Gastrocnemius medialis (tissue), 4 donors: ENCODE data around the gene RAB22A. TPM values are rescaled to one million over a fixed set of nuclear protein-coding genes. Genes with fewer than 3 reads are reported as not detected.

Experiments
- ATAC-seq, 2 donors: fragments of 150-250 bp; one replicate each; pipeline ENCODE4 v1.9.1; 2016
- DNase-seq, 2 donors: peaks; one replicate each; pipeline ENCODE4 v3.0.0-alpha.2; 2019
- H3K27ac ChIP-seq, 4 donors: fragments of 200-600 bp; sonication (generic); 1 replicate in 1 of 4; 2 replicates in 3 of 4; pipeline ENCODE4 v1.5.1; 2016 to 2018; ENCODE audit warnings: mild to moderate bottlenecking in 2 of 4, moderate library complexity in 1 of 4
- H3K27me3 ChIP-seq, 3 donors: fragments of 200-600 bp; sonication (generic) in 2 of 3; 1 replicate in 1 of 3; 2 replicates in 2 of 3; pipeline versions ENCODE4 v1.5.1 to v1.6.0; 2016 to 2019; ENCODE audit warnings: mild to moderate bottlenecking in 1 of 3, moderate library complexity in 1 of 3
- H3K36me3 ChIP-seq, 2 donors: fragments of 200-600 bp; sonication (generic) in 1 of 2; one replicate each; pipeline ENCODE4 v1.5.1; 2017 to 2018
- H3K4me1 ChIP-seq, 2 donors: fragments of 200-600 bp; sonication (generic) in 1 of 2; one replicate each; pipeline ENCODE4 v1.5.1; 2016 to 2017; ENCODE audit warnings: mild to moderate bottlenecking in 2 of 2
- H3K4me3 ChIP-seq, 4 donors: fragments of 200-600 bp; sonication (generic) in 3 of 4; 1 replicate in 1 of 4; 2 replicates in 3 of 4; pipeline ENCODE4 v1.5.1; 2016 to 2019; ENCODE audit warnings: mild to moderate bottlenecking in 2 of 4
- H3K9me3 ChIP-seq, 3 donors: fragments of 200-600 bp; sonication (generic) in 2 of 3; 1 replicate in 1 of 3; 2 replicates in 2 of 3; pipeline ENCODE4 v1.5.1; 2016 to 2019
- POLR2A ChIP-seq, 2 donors: fragments of 450-650 bp; IDR thresholded peaks; one replicate each; pipeline ENCODE4 v1.6.1; 2017; ENCODE audit warnings: antibody characterized with exemption in 2 of 2, mild to moderate bottlenecking in 2 of 2, moderate library complexity in 2 of 2
- in situ Hi-C, 4 donors: fragments of 200-750 bp; cut with MboI; loops; one replicate each; pipeline versions ENCODE4 v1.15.0 to v1.8.0; 2017; ENCODE audit warnings: low sequenced_read_pairs in 4 of 4
- intact Hi-C: fragments of 100-400 bp; cut with DNase I; formaldehyde crosslinking; loops from one replicate; pipeline ENCODE4 v1.15.1; 2023; ENCODE audit warnings: low total_unique reads
- total RNA-seq, 4 donors: library from RNA; depleted of rRNA; stranded (reverse); fragments of >200 nt; gene quantifications; one replicate each; pipeline versions ENCODE4 v1.1.0 to v1.2.3, GENCODE V29; 2016
- TF ChIP-seq, protein P1 (sequence below), 5 experiments: fragments of 450-650 bp in 3 of 5; fragments of 200-600 bp in 2 of 5; sonication (generic) in 2 of 5; IDR thresholded peaks in 4 of 5; conservative IDR thresholded peaks in 1 of 5; 1 replicate in 4 of 5; 2 replicates in 1 of 5; pipeline ENCODE4 v1.5.1; 2016 to 2019; ENCODE audit warnings: antibody characterized with exemption in 5 of 5, mild to moderate bottlenecking in 3 of 5, moderate library complexity in 3 of 5

The RAB22A gene
- total RNA-seq, 4 donors from 2014 or later, result 8.0 to 10.9 (median 9.3) TPM

DNA sequence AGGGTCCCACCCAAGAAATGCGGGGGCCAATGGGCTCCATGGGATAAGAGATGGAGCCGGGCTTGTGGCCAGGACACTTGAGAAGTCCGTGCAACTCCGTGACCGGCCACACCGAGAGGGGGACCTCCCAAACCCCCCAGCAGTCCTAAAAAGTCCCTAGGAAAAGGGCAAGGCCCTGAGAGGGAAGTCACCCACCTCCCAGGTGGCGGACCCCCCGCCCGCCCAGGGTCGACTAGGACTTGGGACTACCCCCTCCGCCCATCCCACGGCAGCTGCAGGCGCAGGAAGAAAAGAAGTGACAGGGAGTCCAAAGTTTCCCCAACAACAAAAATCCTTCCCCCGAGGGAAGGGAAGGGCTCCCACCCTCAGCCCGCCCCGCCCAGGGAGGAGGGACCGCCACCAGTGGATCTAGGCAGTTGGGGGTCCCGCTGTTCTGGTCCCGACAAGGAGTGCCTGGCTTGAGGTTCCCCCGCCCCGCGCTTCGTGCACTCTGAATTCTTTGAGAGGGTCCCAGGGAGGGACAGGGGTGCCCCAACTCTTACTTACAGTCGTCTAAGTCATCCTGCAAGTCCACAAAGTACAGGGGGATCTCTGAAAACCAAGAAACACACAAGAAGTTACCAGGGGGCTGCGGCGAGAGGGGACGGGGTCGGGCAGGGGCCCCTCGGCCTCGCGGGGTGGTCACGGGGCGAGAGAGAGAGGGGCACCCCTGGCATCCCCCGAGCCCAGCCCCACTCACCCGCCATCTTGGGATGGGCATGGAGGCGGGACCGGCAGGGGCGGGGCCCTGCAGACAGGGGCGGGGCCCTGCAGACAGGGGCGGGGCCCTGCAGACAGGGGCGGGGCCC, 611 bp upstream of the RAB22A start:
- ATAC-seq, result peak; percentile 69 to 72
- no peak for TF ChIP-seq POLR2A (IDR thresholded peaks at IDR 0.05)
- TF ChIP-seq, protein P1, sequence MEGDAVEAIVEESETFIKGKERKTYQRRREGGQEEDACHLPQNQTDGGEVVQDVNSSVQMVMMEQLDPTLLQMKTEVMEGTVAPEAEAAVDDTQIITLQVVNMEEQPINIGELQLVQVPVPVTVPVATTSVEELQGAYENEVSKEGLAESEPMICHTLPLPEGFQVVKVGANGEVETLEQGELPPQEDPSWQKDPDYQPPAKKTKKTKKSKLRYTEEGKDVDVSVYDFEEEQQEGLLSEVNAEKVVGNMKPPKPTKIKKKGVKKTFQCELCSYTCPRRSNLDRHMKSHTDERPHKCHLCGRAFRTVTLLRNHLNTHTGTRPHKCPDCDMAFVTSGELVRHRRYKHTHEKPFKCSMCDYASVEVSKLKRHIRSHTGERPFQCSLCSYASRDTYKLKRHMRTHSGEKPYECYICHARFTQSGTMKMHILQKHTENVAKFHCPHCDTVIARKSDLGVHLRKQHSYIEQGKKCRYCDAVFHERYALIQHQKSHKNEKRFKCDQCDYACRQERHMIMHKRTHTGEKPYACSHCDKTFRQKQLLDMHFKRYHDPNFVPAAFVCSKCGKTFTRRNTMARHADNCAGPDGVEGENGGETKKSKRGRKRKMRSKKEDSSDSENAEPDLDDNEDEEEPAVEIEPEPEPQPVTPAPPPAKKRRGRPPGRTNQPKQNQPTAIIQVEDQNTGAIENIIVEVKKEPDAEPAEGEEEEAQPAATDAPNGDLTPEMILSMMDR (IDR thresholded peaks at IDR 0.05 in 4 of 5, conservative IDR thresholded peaks at IDR 0.05 in 1 of 5), result no peak
- Histone ChIP-seq H3K4me3 (peak overlapping the region; percentile 63 to 83 (median 68)), H3K36me3 (peaks cover 0 to 12% of the 10 kb centered on the region in 2 donors), H3K4me1 (peaks cover 15 to 16% of the 10 kb centered on the region in 2 donors), H3K27me3 (no peaks in the 10 kb centered on the region), H3K9me3 (no peaks in the 10 kb centered on the region), H3K27ac (peak overlapping the region; percentile 73 to 80 (median 74))
- in situ Hi-C loops, result no loop called here
- peak; percentile 40 to 54 for DNase-seq
- intact Hi-C loops, result loop anchor here (1.0 to 10.0 kb wide), 6 partner anchors 52 to 591 kb away; partner anchors contain the start of genes NPEPL1, STX16 and VAPB

DNA sequence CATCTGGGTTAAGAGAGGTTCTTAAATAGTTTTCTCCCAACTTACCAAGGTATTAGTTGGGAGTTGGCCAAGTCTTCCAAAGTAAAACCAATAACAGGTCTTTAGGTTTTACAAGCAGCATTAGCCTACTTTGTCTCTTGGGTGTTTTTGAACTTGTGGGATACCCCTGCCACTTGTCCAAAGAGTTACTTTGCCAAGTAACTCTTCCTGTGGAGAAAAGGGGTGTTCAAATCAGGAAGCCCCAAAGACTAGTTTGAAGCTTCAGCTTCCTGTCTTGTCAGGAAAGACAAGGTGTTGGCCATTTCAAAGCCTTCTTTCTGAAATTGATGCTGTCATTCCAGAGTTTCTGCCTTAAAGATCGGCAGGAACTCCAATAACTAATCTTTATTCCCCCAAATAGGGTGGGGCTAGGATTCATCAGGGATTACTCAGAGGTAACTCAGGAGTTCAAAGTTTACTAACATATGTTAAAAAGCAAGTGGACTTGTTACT, 822 bp downstream of the RAB22A start:
- ATAC-seq (no peak), DNase-seq (no peak)
- TF ChIP-seq, protein P1 (IDR thresholded peaks at IDR 0.05 in 4 of 5, conservative IDR thresholded peaks at IDR 0.05 in 1 of 5), result no peak
- no peak for TF ChIP-seq POLR2A (IDR thresholded peaks at IDR 0.05)
- Histone ChIP-seq H3K36me3 (peaks cover 0 to 21% of the 10 kb centered on the region in 2 donors), H3K4me3 (peak overlapping the region; percentile 63 to 94 (median 86)), H3K4me1 (peaks cover 15 to 16% of the 10 kb centered on the region in 2 donors), H3K9me3 (no peaks in the 10 kb centered on the region), H3K27ac (peak overlapping the region; percentile 80 to 89 (median 83)), H3K27me3 (no peaks in the 10 kb centered on the region)
- intact Hi-C loops (loop anchor here (2.0 kb wide), 1 partner anchor 20 kb away; no protein-coding TSS in a partner anchor), in situ Hi-C loops (no loop called here)

DNA sequence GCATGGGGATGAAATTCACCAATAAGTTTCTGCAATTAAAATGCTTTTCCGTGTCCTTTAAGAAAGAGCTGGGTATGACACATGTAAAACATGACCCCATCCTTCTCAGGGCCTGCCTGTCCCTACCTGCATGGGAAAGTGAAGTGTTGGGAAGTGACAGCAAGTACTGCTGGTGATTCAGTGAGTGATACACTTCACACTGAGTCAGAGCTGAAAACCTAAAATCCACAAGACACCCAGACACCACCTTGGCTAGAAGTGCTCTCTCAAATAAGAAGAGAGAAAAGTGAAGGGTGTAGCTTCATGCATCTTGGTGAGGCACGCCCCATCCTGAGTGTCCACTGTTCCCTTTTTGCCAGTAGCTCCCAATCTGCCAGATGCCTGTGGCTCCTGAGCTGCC, 3.3 kb downstream of the RAB22A start:
- DNase-seq, result no peak
- Histone ChIP-seq H3K36me3 (peaks cover 0 to 22% of the 10 kb centered on the region in 2 donors), H3K4me1 (peaks cover 15 to 16% of the 10 kb centered on the region in 2 donors), H3K9me3 (no peaks in the 10 kb centered on the region), H3K27ac (no peak overlapping the region), H3K4me3 (no peak overlapping the region), H3K27me3 (no peaks in the 10 kb centered on the region)
- in situ Hi-C loops, result no loop called here
- ATAC-seq, result no peak
- intact Hi-C loops, result no loop called here
- TF ChIP-seq, protein P1 (IDR thresholded peaks at IDR 0.05 in 4 of 5, conservative IDR thresholded peaks at IDR 0.05 in 1 of 5), result no peak
- TF ChIP-seq POLR2A (IDR thresholded peaks at IDR 0.05), result no peak

DNA sequence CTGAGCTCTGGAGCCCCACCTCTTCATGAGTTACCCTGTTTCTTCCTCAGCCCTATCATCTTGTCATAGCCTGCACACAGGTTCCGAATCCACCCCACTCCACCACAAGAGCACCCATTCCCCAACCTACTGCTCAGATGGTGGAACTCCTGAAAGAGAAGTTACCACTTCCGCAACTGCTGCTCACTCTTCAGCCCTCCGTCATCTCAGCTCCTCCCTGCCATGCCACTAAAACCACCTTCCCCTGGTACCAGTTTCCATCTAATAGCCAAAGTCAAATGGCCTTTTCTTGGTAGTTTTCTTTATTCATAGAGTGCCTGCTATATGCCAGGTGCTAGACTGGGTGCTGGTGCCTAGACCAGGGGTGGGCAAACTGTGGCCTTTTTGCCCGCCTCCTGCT, 3.9 kb downstream of the RAB22A start:
- H3K4me3 ChIP-seq, result no peak overlapping the region
- ATAC-seq (no peak), DNase-seq (no peak)
- H3K4me1 ChIP-seq, result peaks cover 15 to 16% of the 10 kb centered on the region in 2 donors
- peaks cover 0 to 22% of the 10 kb centered on the region in 2 donors for H3K36me3 ChIP-seq
- H3K27ac ChIP-seq, result no peak overlapping the region
- no peak for TF ChIP-seq POLR2A (IDR thresholded peaks at IDR 0.05)
- TF ChIP-seq, protein P1 (IDR thresholded peaks at IDR 0.05 in 4 of 5, conservative IDR thresholded peaks at IDR 0.05 in 1 of 5), result no peak
- H3K9me3 ChIP-seq, result no peaks in the 10 kb centered on the region
- intact Hi-C loops (no loop called here), in situ Hi-C loops (no loop called here)
- H3K27me3 ChIP-seq, result no peaks in the 10 kb centered on the region
